Bone marrow (tissue), 2 donors: ENCODE results near the gene IQCE.
A peak's percentile ranks its signal among the peaks of the same experiment; 100 is the strongest.
"Not testable (repeated sequence)": the region's sequence is repeated elsewhere in the genome, so short reads cannot be mapped to it uniquely, and the experiment has no call there.

ENCODE experiments used
- DNase-seq, 2 donors: peaks; one replicate each; lab custom pipeline; 2025; lab: John Stamatoyannopoulos, UW

Gene IQCE

GRCh38 chr7:2520761-2521290 is 38.0 kb upstream of the IQCE start:
- DNase-seq, result no peak

GRCh38 chr7:2521341-2521745 is 37.4 kb upstream of the IQCE start:
- DNase-seq, result no peak

- peak; percentile 47 to 58 for DNase-seq
Measured at GRCh38 chr7:2521952-2522591, 36.7 kb upstream of the IQCE start.

GRCh38 chr7:2522780-2523433 is 35.9 kb upstream of the IQCE start:
- no peak for DNase-seq

GRCh38 chr7:2523461-2523936 is 35.3 kb upstream of the IQCE start:
- DNase-seq, result no peak

GRCh38 chr7:2523941-2524807 is 34.6 kb upstream of the IQCE start:
- DNase-seq, result peak in 1 of 2 donors; percentile 23

GRCh38 chr7:2524808-2525657 is 33.7 kb upstream of the IQCE start:
- no peak for DNase-seq

- no peak for DNase-seq
Measured at GRCh38 chr7:2525658-2526630, 32.8 kb upstream of the IQCE start.

- no peak for DNase-seq
Measured at GRCh38 chr7:2526659-2527504, 31.9 kb upstream of the IQCE start.

GRCh38 chr7:2527505-2528467 is 31.0 kb upstream of the IQCE start:
- DNase-seq, result peak in 1 of 2 donors; percentile 29

- DNase-seq, result no peak
Measured at GRCh38 chr7:2528481-2529095, 30.2 kb upstream of the IQCE start.

- peak; percentile 91 to 94 for DNase-seq
Measured at GRCh38 chr7:2529161-2530070, 29.4 kb upstream of the IQCE start.

GRCh38 chr7:2530071-2530987 is 28.4 kb upstream of the IQCE start:
- DNase-seq, result peak; percentile 90 to 91

- DNase-seq, result not testable (repeated sequence)
Measured at GRCh38 chr7:2530994-2531795, 27.6 kb upstream of the IQCE start.

GRCh38 chr7:2531796-2532110 is 27.0 kb upstream of the IQCE start:
- not testable (repeated sequence) for DNase-seq
